ENCODE measurements around the gene SMIM43.

- TF ChIP-seq CTCF (conservative IDR thresholded peaks at IDR 0.05; ENCODE audit: low read depth, low read length) = no peak
- no peak for TF ChIP-seq EZH2 (IDR thresholded peaks at IDR 0.05; ENCODE audit: low read length, unreplicated experiment)
- TF ChIP-seq EZH2phosphoT487 (IDR thresholded peaks at IDR 0.05; ENCODE audit: borderline replicate concordance, low read length) = no peak
Measured at GRCh38 chr4:121712783-121713182, 52.2 kb downstream of the SMIM43 start.

Measured in PC-3 (cell line).